ACC112 (cell line): ENCODE measurements around the gene IL9.
A peak's percentile ranks its signal among the peaks of the same experiment; 100 is the strongest.

ENCODE experiments used
- H2AFZ ChIP-seq: fragments of 200-600 bp; sonication (generic); one replicate; pipeline ENCODE4 v1.6.0; 2017; ENCODE audit warnings: antibody characterized with exemption, low read length; ENCODE audit not compliant: unreplicated experiment
- H3K27ac ChIP-seq: fragments of 200-600 bp; sonication (generic); 2 replicates; pipeline ENCODE4 v1.5.1; 2014; ENCODE audit warnings: low read depth, mild to moderate bottlenecking, antibody characterized with exemption, low read length, moderate library complexity
- H3K27me3 ChIP-seq: fragments of 200-600 bp; sonication (generic); 2 replicates; pipeline ENCODE4 v1.6.1; 2014; ENCODE audit warnings: mild to moderate bottlenecking, antibody characterized with exemption, low read length, moderate library complexity, mixed read lengths; ENCODE audit not compliant: insufficient read depth
- H3K36me3 ChIP-seq: fragments of 200-600 bp; sonication (generic); 2 replicates; pipeline ENCODE4 v1.6.1; 2016; ENCODE audit warnings: mild to moderate bottlenecking, antibody characterized with exemption, low read length, moderate library complexity, mixed read lengths; ENCODE audit not compliant: insufficient read depth
- H3K4me1 ChIP-seq: fragments of 200-600 bp; sonication (generic); one replicate; pipeline ENCODE4 v1.6.1; 2016; ENCODE audit warnings: low read length, mixed read lengths; ENCODE audit not compliant: insufficient read depth, unreplicated experiment, control insufficient read depth
- H3K4me3 ChIP-seq: fragments of 200-600 bp; sonication (generic); 2 replicates; pipeline ENCODE4 v1.5.1; 2014; ENCODE audit warnings: mild to moderate bottlenecking, low read depth, low read length
- H3K79me2 ChIP-seq: fragments of 200-600 bp; sonication (generic); one replicate; pipeline ENCODE4 v1.6.0; 2016; ENCODE audit warnings: low read length; ENCODE audit not compliant: control insufficient read depth, unreplicated experiment, insufficient read depth

The IL9 gene

GRCh38 chr5:135895474-135896006, at the start of gene IL9:
TSS of gene IL9 (minus strand) at chr5:135895841. CDS start at chr5:135895816, 25 bp downstream.
- H3K79me2 ChIP-seq, result no peaks in the 10 kb centered on the region
- no peak within 1 kb of the TSS for H3K4me3 ChIP-seq
- no peak within 1 kb of the TSS for H3K27ac ChIP-seq
- H2AFZ ChIP-seq, result no peak within 1 kb of the TSS
- H3K4me1 ChIP-seq, result no peaks in the 10 kb centered on the region
- H3K27me3 ChIP-seq, result peaks cover 24% of the 10 kb centered on the region
- no peaks in the 10 kb centered on the region for H3K36me3 ChIP-seq

DNA sequence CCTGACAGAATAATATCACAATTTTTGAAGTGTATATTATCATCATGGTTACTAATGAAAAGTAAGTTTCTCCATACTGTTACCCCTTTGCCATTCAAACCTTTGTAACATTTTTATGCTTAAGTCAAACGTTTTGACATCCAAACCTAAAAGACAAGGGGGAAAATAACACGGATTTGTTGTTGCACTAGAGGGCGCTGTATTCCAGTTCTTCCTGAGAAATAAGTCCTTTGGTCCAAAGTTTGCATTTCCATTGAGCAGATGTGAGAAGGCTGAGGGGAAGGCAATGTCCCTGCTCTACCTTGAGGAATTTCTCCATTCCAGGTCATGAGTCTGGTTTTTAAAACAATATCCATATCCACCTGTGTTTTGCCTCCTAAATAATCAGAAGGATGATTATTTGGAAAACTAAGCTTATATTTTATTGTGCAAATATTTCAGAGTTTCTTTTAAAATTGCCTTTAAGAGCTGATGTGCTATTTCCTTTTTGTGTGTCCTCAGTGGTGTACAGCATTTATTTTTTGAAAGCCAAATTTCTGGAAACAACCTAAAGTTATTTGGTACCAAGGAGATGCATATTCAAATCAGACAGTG, 49.4 kb upstream of the IL9 start:
- no peak overlapping the region for H3K4me3 ChIP-seq
- no peaks in the 10 kb centered on the region for H3K36me3 ChIP-seq
- H2AFZ ChIP-seq, result no peak overlapping the region
- H3K4me1 ChIP-seq, result peaks cover 11% of the 10 kb centered on the region
- no peaks in the 10 kb centered on the region for H3K27me3 ChIP-seq
- H3K27ac ChIP-seq, result no peak overlapping the region
- no peaks in the 10 kb centered on the region for H3K79me2 ChIP-seq

GRCh38 chr5:135944564-135944963, 48.9 kb upstream of the IL9 start:
- Histone ChIP-seq H3K4me3 (no peak overlapping the region), H3K36me3 (no peaks in the 10 kb centered on the region), H3K4me1 (peaks cover 11% of the 10 kb centered on the region), H3K79me2 (no peaks in the 10 kb centered on the region), H3K27ac (no peak overlapping the region), H2AFZ (no peak overlapping the region), H3K27me3 (no peaks in the 10 kb centered on the region)

DNA sequence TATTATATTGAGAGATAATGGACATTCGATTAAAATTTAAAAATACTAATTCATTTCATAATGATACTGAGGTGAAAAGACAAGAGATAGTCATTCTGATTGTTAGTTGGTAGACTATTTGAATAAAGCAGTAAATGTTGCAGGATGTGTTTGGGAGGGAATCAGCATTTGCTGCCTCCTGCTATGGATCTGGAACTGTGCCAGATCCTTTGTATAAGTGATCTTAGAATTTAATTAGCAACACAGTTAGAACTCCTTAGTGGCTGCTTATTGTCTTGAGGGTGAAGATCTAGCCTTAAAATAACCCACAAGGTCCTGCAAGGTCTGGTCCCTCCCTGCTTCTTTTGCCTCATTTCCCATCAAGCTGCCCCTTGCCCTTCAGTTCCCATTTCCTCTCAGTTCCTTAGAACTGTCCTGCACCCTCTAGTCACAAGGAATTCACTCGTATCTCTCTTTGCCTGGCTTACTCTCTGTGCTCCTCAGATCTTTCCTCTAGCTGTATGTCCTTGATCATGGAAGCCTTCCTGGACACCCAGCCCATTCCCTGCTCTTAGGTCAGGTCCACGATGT, 46.6 kb upstream of the IL9 start:
- H2AFZ ChIP-seq, result no peak overlapping the region
- H3K36me3 ChIP-seq, result no peaks in the 10 kb centered on the region
- H3K27ac ChIP-seq, result no peak overlapping the region
- H3K4me1 ChIP-seq, result peaks cover 11% of the 10 kb centered on the region
- H3K4me3 ChIP-seq, result no peak overlapping the region
- H3K79me2 ChIP-seq, result no peaks in the 10 kb centered on the region
- no peaks in the 10 kb centered on the region for H3K27me3 ChIP-seq

- no peak overlapping the region for H2AFZ ChIP-seq
- H3K27me3 ChIP-seq, result no peaks in the 10 kb centered on the region
- peaks cover 11% of the 10 kb centered on the region for H3K4me1 ChIP-seq
- H3K27ac ChIP-seq, result no peak overlapping the region
- H3K36me3 ChIP-seq, result no peaks in the 10 kb centered on the region
- H3K4me3 ChIP-seq, result no peak overlapping the region
- no peaks in the 10 kb centered on the region for H3K79me2 ChIP-seq
Observed at GRCh38 chr5:135941711-135942110, 46.1 kb upstream of the IL9 start.

DNA sequence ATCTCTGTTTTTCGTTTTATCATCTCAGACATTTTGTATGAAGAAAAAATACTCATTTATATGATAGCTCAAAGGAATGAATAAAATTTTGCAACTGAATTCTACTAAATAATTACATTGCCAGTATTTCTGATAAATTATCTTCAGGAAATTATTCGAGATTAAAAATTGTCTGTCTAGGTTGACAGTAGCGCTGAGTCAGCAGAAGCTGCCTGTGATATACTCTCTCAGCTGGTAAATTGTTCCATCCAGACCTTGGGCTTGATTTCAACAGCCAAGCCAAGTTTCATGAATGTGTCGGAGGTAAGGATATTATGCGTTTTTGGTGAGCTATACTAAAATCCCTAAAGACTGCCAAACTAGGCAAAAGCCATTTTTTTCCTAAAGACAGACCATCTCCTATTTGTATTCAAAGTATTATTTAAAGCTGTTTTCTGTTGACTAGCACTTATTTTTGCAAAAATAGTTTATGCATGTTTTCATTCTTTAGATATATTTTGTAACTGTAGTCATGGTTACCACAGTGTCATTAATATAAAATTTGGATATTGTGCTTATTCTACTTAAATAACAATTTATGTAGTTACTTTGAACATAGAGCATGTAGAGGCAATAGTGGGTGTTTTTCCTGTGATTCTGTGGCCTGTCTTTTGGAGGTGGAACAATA, 41.7 kb upstream of the IL9 start:
- Histone ChIP-seq H3K27me3 (peaks cover 6% of the 10 kb centered on the region), H3K4me3 (no peak overlapping the region), H3K4me1 (no peaks in the 10 kb centered on the region), H3K36me3 (no peaks in the 10 kb centered on the region), H3K27ac (no peak overlapping the region), H2AFZ (no peak overlapping the region), H3K79me2 (no peaks in the 10 kb centered on the region)

GRCh38 chr5:135934939-135935338, 39.3 kb upstream of the IL9 start:
- no peak overlapping the region for H3K27ac ChIP-seq
- no peak overlapping the region for H2AFZ ChIP-seq
- H3K27me3 ChIP-seq, result peaks cover 29% of the 10 kb centered on the region
- H3K4me1 ChIP-seq, result no peaks in the 10 kb centered on the region
- no peaks in the 10 kb centered on the region for H3K79me2 ChIP-seq
- H3K4me3 ChIP-seq, result no peak overlapping the region
- no peaks in the 10 kb centered on the region for H3K36me3 ChIP-seq

DNA sequence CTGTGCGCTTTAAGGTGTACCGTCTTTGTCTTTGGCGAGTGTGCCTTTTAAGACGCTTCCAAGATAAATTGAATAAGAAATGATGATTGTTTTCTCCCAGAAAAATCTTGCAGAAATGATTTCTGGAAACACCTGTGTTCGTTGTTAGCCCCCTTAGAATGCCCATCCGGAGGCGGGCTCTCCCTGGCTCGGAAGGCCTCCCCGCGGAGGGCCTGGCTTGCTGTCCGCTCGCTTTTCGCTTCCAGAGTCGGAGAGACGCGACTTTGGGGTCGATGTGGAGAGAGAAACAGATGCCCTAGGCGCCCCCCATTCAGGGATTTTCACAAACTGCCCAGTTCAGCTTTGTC, 35.3 kb upstream of the IL9 start:
- H3K79me2 ChIP-seq, result no peaks in the 10 kb centered on the region
- no peak overlapping the region for H3K27ac ChIP-seq
- no peaks in the 10 kb centered on the region for H3K36me3 ChIP-seq
- H3K4me3 ChIP-seq, result peak overlapping the region; percentile 74
- no peaks in the 10 kb centered on the region for H3K4me1 ChIP-seq
- H3K27me3 ChIP-seq, result peaks cover 66% of the 10 kb centered on the region
- no peak overlapping the region for H2AFZ ChIP-seq

- Histone ChIP-seq H3K4me3 (peak overlapping the region; percentile 74), H3K27ac (no peak overlapping the region), H2AFZ (peak overlapping the region; percentile 82)
Observed at GRCh38 chr5:135930029-135930948, 34.6 kb upstream of the IL9 start.

GRCh38 chr5:135921388-135921787, 25.7 kb upstream of the IL9 start:
- Histone ChIP-seq H3K27ac (no peak overlapping the region), H3K27me3 (peaks cover 41% of the 10 kb centered on the region), H3K4me1 (no peaks in the 10 kb centered on the region)

More at GRCh38 chr5:135930029-135930948, 34.6 kb upstream of the IL9 start:
- H3K27me3 ChIP-seq, result peaks cover 72% of the 10 kb centered on the region
- H3K36me3 ChIP-seq, result no peaks in the 10 kb centered on the region
- no peaks in the 10 kb centered on the region for H3K79me2 ChIP-seq
- no peaks in the 10 kb centered on the region for H3K4me1 ChIP-seq

More at GRCh38 chr5:135921388-135921787, 25.7 kb upstream of the IL9 start:
- Histone ChIP-seq H3K79me2 (no peaks in the 10 kb centered on the region), H3K4me3 (no peak overlapping the region), H3K36me3 (no peaks in the 10 kb centered on the region), H2AFZ (no peak overlapping the region)
